ENCODE data around the gene MARK3.
"Not testable (repeated sequence)": the region's sequence is repeated elsewhere in the genome, so short reads cannot be mapped to it uniquely, and the experiment has no call there.

The MARK3 gene

GRCh38 chr14:103385152-103385928 is at the start of gene MARK3:
MARK3 (plus strand) TSS chr14:103385415; CDS start chr14:103386030, 615 bp downstream.
- DNase-seq (ENCODE audit: insufficient read length, low spot score), result peak; percentile 98
- peak; percentile 68 for FAIRE-seq

DNA sequence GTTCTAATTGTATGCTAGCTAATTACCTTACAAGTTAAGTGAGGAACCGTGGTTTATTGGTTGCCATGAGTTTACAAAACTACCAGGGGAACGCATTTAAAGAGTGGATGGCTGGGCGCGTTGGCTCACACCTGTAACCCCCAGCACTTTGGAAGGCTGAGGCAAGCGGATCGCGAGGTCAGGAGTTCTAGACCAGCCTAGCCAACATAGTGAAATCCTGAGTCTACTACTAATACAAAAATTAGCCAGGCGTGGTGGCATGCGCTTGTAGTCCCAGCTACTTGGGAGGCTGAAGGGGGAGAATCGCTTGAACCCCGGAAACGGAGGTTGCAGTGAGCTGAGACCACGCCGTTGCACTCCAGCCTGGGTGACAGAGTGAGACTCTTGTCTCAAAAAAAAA is 49.0 kb upstream of the MARK3 start:
- FAIRE-seq, result no peak

GRCh38 chr14:103337794-103338193 is 47.4 kb upstream of the MARK3 start:
- DNase-seq (ENCODE audit: insufficient read length, low spot score) (no peak), FAIRE-seq (no peak)

More for the DNA sequence above, 49.0 kb upstream of the MARK3 start:
- DNase-seq (ENCODE audit: insufficient read length, low spot score), result no peak

- no peak for DNase-seq (ENCODE audit: insufficient read length, low spot score)
- no peak for FAIRE-seq
These were observed 45.7 kb upstream of the MARK3 start for GRCh38 chr14:103339561-103339960.

DNA sequence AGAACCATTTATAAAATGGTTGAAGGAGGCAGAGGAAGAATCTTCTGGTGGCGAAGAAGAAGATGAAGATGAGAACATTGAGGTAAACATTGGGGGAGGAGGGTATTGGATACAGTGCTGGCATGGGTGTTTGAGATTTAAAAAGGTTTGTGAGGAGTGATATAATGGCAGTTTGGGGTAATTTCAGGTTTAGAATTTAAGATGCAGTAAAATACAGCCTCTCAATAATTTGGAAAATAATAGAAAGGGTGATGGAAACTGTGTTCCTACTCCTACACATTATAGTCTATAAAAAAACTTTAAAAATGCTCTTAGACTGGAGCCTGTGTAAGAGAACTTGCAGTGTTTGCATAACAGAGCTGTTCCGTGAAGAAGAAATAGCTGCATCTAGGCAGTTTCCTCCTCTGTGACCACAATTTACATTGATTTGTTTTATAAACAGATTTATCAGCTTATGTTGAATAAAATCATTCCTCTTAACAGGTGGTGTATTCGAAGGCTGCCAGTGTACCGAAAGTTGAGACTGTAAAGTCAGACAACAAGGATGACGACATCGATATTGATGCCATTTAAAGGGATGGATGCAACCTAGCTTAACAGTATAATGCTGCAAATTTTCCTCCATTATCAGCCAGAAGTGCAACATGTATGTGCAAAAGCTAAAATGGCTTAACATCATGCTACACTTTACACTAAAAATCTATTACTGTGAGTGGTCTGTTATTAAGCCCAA is 44.6 kb upstream of the MARK3 start:
- DNase-seq (ENCODE audit: insufficient read length, low spot score) (no peak), FAIRE-seq (no peak)

DNA sequence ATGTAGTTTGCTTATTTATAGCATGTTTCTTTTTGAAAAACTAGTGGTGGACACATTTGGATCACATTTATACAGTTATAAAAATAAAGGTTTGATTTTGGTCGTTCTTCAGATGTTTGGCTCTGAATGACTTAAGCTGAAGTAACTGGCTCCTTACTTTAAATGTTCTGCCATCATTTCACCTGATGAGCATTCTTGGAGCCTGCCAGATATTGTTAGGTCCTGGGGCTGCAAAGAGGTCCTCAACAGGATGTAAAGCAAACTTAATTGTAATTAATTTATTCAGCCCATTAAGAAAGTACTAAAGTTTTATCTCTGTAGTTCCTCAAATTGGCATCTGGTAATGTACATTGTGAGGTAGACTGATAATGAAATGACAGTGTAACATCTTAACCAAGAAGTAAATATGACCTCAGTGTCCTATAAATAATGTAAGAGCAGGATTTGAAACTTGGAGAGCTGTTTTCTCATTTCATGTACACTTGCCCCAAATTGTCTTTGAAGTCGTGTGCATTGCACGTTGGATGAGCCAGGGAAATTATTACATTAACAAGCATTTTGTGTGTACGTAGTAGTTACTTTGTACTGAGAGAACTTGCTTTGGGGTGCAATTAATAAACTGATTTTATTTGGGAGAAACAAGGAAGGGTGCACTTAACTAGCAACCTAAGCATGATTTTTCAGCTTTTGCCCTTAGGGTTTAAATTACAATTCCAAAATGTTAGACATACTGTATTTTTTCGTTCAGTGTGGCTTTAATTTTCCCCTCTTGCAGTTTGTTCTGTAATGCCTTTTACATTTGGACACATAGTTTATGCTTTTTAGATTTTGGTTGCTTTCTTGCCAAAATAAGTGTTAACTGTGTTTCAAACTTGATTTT is 43.7 kb upstream of the MARK3 start:
- DNase-seq (ENCODE audit: insufficient read length, low spot score), result no peak
- FAIRE-seq, result no peak

DNA sequence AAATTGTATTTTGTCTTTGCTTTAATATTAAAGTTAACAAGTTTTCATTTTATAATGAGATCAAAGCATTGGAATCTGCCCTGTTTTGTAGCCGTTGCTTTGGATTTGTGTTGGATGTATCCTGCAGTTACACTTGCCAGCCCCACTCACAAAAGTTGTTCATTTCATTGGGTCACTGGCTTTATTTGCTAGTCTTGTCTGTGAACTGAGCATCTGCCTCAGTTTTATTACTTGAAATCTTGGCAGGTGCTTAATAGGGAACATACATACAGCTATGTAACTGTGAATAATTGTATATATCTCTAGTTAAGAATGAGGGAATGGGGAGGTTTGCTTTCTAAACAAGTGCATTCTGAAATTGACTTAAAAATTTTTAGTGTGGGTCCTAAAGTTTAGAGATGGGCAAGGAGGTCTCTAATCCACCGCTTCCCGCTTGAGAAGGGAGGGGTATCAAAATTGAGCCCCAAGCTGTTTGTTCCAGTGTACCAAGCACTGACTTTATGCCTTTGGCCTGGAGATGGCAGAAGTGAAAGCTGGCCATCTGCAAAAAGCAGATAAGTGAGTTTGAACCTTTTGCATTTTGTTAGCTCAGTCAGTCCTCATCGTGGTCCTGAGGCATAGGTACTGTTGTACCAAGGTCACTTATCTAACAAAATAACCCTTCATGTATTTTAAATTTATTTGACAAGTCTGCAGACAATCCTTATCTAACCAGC is 41.9 kb upstream of the MARK3 start:
- no peak for DNase-seq (ENCODE audit: insufficient read length, low spot score)
- no peak for FAIRE-seq

GRCh38 chr14:103343905-103344797 is 41.1 kb upstream of the MARK3 start:
- no peak for FAIRE-seq
- no peak for DNase-seq (ENCODE audit: insufficient read length, low spot score)

- no peak for FAIRE-seq
- no peak for DNase-seq (ENCODE audit: insufficient read length, low spot score)
These were observed 38.9 kb upstream of the MARK3 start for GRCh38 chr14:103346286-103346685.

DNA sequence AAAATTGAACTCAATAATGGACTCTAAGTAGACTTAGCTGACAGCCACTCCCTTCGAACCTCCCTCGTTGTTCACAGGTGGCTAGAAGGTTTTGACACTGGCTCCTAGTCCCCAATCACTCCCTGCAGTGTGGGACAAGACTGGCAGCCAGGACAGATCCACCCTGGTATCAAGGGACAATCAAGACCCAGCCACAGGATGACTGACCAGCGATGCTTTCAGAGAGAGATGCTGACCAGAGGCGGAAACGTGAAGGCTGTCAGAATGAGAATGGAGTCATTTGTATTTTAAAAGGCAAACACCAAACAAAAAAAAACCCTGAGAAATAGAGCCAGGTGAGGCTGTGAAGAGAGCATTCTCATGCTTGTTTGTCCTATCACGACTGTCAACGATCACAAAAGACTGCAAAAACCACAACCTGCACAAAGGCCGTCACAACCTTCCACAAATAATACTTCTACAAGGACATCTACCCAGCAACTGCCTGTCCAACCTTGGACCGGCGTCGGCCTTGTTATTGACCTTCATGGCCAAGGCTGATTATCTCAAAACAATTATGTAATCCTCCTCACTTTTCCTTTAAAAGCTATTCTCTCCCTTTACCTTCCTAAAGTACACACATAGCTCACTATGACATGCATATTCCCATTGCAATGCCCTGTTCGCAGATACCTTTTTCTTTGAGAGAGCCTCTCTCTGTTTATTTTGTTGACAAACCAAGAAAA is 38.0 kb upstream of the MARK3 start:
- DNase-seq (ENCODE audit: insufficient read length, low spot score), result no peak

DNA sequence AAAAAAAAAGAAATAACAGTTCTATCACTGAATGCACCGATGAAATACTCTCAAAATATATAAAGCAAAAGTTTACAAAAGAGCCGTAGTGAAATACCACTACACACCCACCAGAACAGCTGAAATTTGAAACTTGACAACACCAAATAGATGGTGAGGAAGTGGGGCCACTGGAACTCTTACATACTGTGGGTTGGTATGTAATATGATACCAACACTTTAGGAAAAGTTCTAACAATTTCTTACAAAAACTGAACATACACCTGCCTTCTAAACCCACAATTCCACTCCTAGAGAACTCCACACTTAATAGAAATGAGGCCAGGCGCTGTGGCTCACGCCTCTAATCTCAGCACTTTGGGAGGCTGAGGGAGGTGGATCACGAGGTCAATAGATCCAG is 37.1 kb upstream of the MARK3 start:
- DNase-seq (ENCODE audit: insufficient read length, low spot score), result no peak
- FAIRE-seq, result no peak

More for the DNA sequence above, 38.0 kb upstream of the MARK3 start:
- no peak for FAIRE-seq

DNA sequence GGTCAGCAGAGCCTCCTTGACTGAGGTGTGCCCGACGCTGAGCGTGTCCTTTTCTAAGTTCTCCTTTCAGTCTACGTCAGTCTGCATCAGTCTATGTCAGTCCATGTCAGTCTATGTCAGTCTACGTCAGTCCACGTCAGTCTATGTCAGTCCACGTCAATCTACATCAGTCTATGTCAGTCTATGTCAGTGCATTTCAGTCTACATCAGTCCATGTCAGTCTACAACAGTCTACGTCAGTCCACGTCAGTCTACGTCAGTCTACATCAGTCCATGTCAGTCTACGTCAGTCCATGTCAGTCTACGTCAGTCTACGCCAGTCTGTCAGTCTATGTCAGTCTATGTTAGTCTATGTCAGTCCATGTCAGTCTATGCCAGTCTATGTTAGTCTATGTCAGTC is 35.2 kb upstream of the MARK3 start:
- peak; percentile 98 for FAIRE-seq

DNA sequence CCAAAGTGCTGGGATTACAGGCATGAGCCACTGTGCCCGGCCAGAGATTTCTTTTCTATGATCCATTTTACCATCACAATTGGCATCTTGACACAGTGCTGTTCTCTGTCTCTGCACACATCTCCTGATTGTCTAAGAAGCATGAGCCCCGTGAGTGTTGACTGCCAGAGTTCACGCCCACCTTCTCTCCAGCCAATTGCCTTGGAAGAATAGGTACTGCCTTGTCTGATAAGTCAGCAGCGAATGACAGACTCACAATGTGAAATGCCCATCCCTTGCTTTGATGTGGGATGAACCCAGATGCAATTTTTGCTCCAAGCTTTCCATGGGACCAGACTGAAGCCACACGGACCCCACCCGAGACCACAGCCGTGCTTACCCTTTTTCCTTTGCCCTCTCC is 31.9 kb upstream of the MARK3 start:
- FAIRE-seq, result no peak

More for the DNA sequence above, 35.2 kb upstream of the MARK3 start:
- no peak for DNase-seq (ENCODE audit: insufficient read length, low spot score)

GRCh38 chr14:103354141-103354540 is 31.1 kb upstream of the MARK3 start:
- no peak for DNase-seq (ENCODE audit: insufficient read length, low spot score)
- no peak for FAIRE-seq

More for the DNA sequence above, 31.9 kb upstream of the MARK3 start:
- no peak for DNase-seq (ENCODE audit: insufficient read length, low spot score)

- no peak for DNase-seq (ENCODE audit: insufficient read length, low spot score)
- FAIRE-seq, result no peak
These were observed 29.1 kb upstream of the MARK3 start for GRCh38 chr14:103356024-103356682.

DNA sequence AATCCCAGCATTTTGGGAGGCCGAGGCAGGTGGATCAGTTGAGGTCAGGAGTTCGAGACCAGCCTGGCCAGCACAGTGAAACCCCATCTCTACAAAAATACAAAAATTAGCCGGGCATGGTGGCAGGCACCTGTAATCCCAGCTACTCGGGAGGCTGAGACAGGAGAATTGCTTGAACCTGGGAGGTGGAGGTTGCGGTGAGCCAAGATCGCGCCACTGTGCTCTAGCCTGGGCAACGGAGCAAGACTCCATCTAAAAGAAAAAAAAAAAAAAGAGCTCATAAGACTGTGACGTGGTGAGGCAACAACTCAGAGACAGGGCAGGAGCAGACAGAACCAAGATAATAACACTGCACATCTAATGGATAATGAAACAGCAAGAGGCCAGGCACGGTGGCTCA is 27.7 kb upstream of the MARK3 start:
- not testable (repeated sequence) for DNase-seq (ENCODE audit: insufficient read length, low spot score); FAIRE-seq

GRCh38 chr14:103360548-103360947 is 24.7 kb upstream of the MARK3 start:
- no peak for FAIRE-seq
- no peak for DNase-seq (ENCODE audit: insufficient read length, low spot score)

GRCh38 chr14:103361867-103362266 is 23.3 kb upstream of the MARK3 start:
- DNase-seq (ENCODE audit: insufficient read length, low spot score) (no peak), FAIRE-seq (peak; percentile 48)
